ENCODE measurements around the gene CRTAP.

DNA sequence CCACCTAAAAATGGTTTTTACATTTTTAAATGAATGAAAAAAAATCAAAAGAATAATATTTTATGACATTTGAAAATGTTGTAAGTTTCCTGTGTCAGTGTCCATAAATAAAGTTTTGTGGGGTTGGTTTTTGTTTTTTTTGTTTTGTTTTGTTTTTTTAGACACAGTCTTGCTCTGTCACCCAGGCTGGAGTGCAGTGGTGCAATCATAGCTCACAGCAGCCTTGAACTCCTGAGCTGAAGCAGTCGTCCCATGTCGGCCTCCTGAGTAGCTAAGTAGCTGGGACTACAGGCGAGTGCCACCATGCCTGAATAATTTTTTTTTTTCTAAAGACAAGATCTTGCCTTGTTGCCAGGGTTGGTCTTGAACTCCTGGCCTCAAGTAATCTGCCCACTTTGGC lies 14.1 kb upstream of the CRTAP start:
- TF ChIP-seq ATF7 (IDR thresholded peaks at IDR 0.05) (no peak), ATF7 (CRISPR knock-in tag; IDR thresholded peaks at IDR 0.05) (no peak), RFXANK (CRISPR knock-in tag; IDR thresholded peaks at IDR 0.05) (no peak), TOE1 (CRISPR knock-in tag; IDR thresholded peaks at IDR 0.05) (no peak)

Measured in HepG2 (cell line).